HepG2 (cell line): ENCODE data around the gene IL1RAP. TPM values are rescaled to one million over a fixed set of nuclear protein-coding genes. Genes with fewer than 3 reads are reported as not detected.

Source experiments
- ATAC-seq: fragments of 200-7000 bp; cut with Tn5 transposase; 3 replicates; pipeline ENCODE4 v1.9.1; 2020; ENCODE audit warnings: mild to moderate bottlenecking, moderate library complexity
- BruUV-seq: library from RNA; stranded (reverse); fragments of 400-500 nt; replicated peaks from 2 replicates; lab custom pipeline; 2021; lab: Mats Ljungman, UMichigan
- CTCF ChIA-PET: fragments of 300-600 bp; formaldehyde crosslinking; extraction: SDS; loops from one replicate; lab custom pipeline; 2021; ENCODE audit warnings: low total read pairs, inconsistent platforms, low intra/inter-chr PET ratio; lab: Yijun Ruan, JAX
- POLR2A ChIA-PET: fragments of 350-600 bp; sonication (Branson Sonifier 250); formaldehyde crosslinking; loops from one replicate; lab custom pipeline; 2020; ENCODE audit warnings: antibody characterized with exemption, inconsistent platforms; lab: Yijun Ruan, JAX
- DNase-seq: peaks from one replicate; pipeline ENCODE4 v3.0.0-alpha.2; 2015; ENCODE audit warnings: low spot score
- FAIRE-seq: peaks from 3 replicates; lab custom pipeline; 2011; peaks lifted over from hg19 to GRCh38; lab: Jason Lieb, UNC
- H2AFZ ChIP-seq: one replicate; pipeline ENCODE4 v1.6.1; 2011; ENCODE audit warnings: low read length, inconsistent platforms
- H3K27ac ChIP-seq: fragments of 300-600 bp; 3 replicates; pipeline ENCODE4 v1.8.0; 2011; ENCODE audit warnings: mixed run types, mild to moderate bottlenecking, mixed read lengths, low read length, inconsistent platforms; ENCODE audit not compliant: insufficient read depth; ENCODE audit errors: extremely low read length
- H3K27me3 ChIP-seq, 2 experiments: fragments of 200-600 bp in 1 of 2; 2 replicates in 1 of 2; 3 replicates in 1 of 2; pipeline versions ENCODE4 v1.6.0 to v1.8.0; 2011; ENCODE audit warnings: low read length in 2 of 2, mild to moderate bottlenecking in 2 of 2, moderate library complexity in 2 of 2, inconsistent platforms in 1 of 2; ENCODE audit not compliant: insufficient read depth in 2 of 2, control insufficient read depth in 1 of 2
- H3K36me3 ChIP-seq, 2 experiments: fragments of 200-600 bp in 1 of 2; replicated peaks in 1 of 2; 2 replicates in 1 of 2; 3 replicates in 1 of 2; pipeline versions ENCODE4 v1.5.1 to v1.8.0; 2011; ENCODE audit warnings: low read length in 2 of 2, inconsistent platforms in 1 of 2; ENCODE audit not compliant: insufficient read depth in 2 of 2, control insufficient read depth in 1 of 2
- H3K4me1 ChIP-seq: 2 replicates; pipeline ENCODE4 v1.5.1; 2012; ENCODE audit warnings: low read length, inconsistent platforms; ENCODE audit not compliant: insufficient read depth
- H3K4me2 ChIP-seq: 2 replicates; pipeline ENCODE4 v1.6.0; 2011; ENCODE audit warnings: low read depth, low read length, inconsistent platforms
- H3K4me3 ChIP-seq, 3 experiments: fragments of 200-600 bp in 1 of 3; sonication (generic), shearing (Covaris generic) in 1 of 3; replicated peaks in 1 of 3; 2 replicates each; pipeline ENCODE4 v1.5.1; 2011 to 2016; ENCODE audit warnings: low read length in 3 of 3, inconsistent platforms in 2 of 3, low read depth in 2 of 3, mild to moderate bottlenecking in 2 of 3, control low read depth in 1 of 3, mixed read lengths in 1 of 3; ENCODE audit not compliant: insufficient read depth in 1 of 3
- H3K79me2 ChIP-seq: one replicate; pipeline ENCODE4 v1.6.1; 2011; ENCODE audit warnings: low read length, inconsistent platforms; ENCODE audit not compliant: insufficient read depth
- H3K9ac ChIP-seq: 2 replicates; pipeline ENCODE4 v1.6.0; 2011; ENCODE audit warnings: mild to moderate bottlenecking, low read depth, low read length, inconsistent platforms; ENCODE audit not compliant: insufficient read depth
- H3K9me3 ChIP-seq: 2 replicates; pipeline ENCODE4 v1.5.1; 2012; ENCODE audit warnings: mild to moderate bottlenecking, low read length
- H4K20me1 ChIP-seq: 2 replicates; pipeline ENCODE4 v1.6.0; 2011; ENCODE audit warnings: inconsistent platforms, mild to moderate bottlenecking, low read length, moderate library complexity; ENCODE audit not compliant: insufficient read depth
- FLYWCH1 ChIP-seq: sonication (generic); formaldehyde crosslinking; IDR thresholded peaks from 2 replicates; pipeline ENCODE4 v1.8.1; 2023; ENCODE audit warnings: mild to moderate bottlenecking, missing genetic modification reagents
- FUBP1 ChIP-seq: sonication (generic); formaldehyde crosslinking; IDR thresholded peaks from 2 replicates; pipeline ENCODE4 v1.5.1; 2020; ENCODE audit warnings: missing genetic modification reagents, mild to moderate bottlenecking, borderline replicate concordance
- GABPB1 ChIP-seq: IDR thresholded peaks from 2 replicates; pipeline ENCODE4 v1.6.1; 2016; ENCODE audit warnings: mild to moderate bottlenecking, missing genetic modification reagents, moderate library complexity, missing compliant biosample characterization
- NPAS2 ChIP-seq: sonication (generic); formaldehyde crosslinking; IDR thresholded peaks from 2 replicates; pipeline ENCODE4 v1.8.0; 2022; ENCODE audit warnings: mild to moderate bottlenecking, missing genetic modification reagents, borderline replicate concordance
- RERE ChIP-seq: IDR thresholded peaks from 2 replicates; pipeline ENCODE4 v1.6.1; 2016; ENCODE audit warnings: low read depth, missing genetic modification reagents, missing compliant biosample characterization
- SNAI1 ChIP-seq: sonication (generic); formaldehyde crosslinking; IDR thresholded peaks from 2 replicates; pipeline ENCODE4 v1.5.0; 2020; ENCODE audit warnings: mild to moderate bottlenecking, missing genetic modification reagents, borderline replicate concordance
- TCF12 ChIP-seq, 2 experiments: fragments of 450-650 bp in 1 of 2; sonication (generic) in 1 of 2; formaldehyde crosslinking in 1 of 2; IDR thresholded peaks; 2 replicates each; pipeline versions ENCODE4 v1.6.1 to v1.8.0; 2017 to 2022; ENCODE audit warnings: antibody characterized with exemption in 1 of 2, mild to moderate bottlenecking in 1 of 2, missing genetic modification reagents in 1 of 2, moderate library complexity in 1 of 2
- TEAD3 ChIP-seq: optimal IDR thresholded peaks from 2 replicates; pipeline ENCODE3; 2016; ENCODE audit warnings: borderline replicate concordance
- ZBTB14 ChIP-seq: sonication (generic); formaldehyde crosslinking; IDR thresholded peaks from 2 replicates; pipeline ENCODE4 v1.4.0; 2020; ENCODE audit warnings: missing genetic modification reagents
- ZFY ChIP-seq: sonication (generic); formaldehyde crosslinking; IDR thresholded peaks from 2 replicates; pipeline ENCODE4 v1.4.0; 2020; ENCODE audit warnings: missing genetic modification reagents
- ZNF577 ChIP-seq: sonication (generic); formaldehyde crosslinking; IDR thresholded peaks from 2 replicates; pipeline ENCODE4 v1.4.0; 2020; ENCODE audit warnings: mild to moderate bottlenecking, low read depth, missing genetic modification reagents, borderline replicate concordance
- ZNF879 ChIP-seq: sonication (generic); formaldehyde crosslinking; IDR thresholded peaks from 2 replicates; pipeline ENCODE4 v1.8.1; 2023; ENCODE audit warnings: missing genetic modification reagents
- WGBS: methylation state at CpG from one replicate; pipeline ENCODE4 v1.1.6; 2017; ENCODE audit warnings: low lambda C conversion rate; 5-methylcytosine and 5-hydroxymethylcytosine counted together
- in situ Hi-C: cut with HindIII; loops from 2 replicates; pipeline ENCODE4 v1.10.0; 2017; ENCODE audit warnings: low pct_unique_long_range_greater_than_20kb; ENCODE audit not compliant: extremely low pct_ligation_motif_present
- intact Hi-C: fragments of 100-400 bp; cut with micrococcal nuclease; formaldehyde crosslinking; loops from one replicate; pipeline ENCODE4 v1.10.0; 2022; ENCODE audit not compliant: unreplicated experiment
- polyA plus RNA-seq, 8 experiments: library from polyadenylated mRNA; depleted of rRNA in 3 of 8; stranded (reverse) in 7 of 8; unstranded in 1 of 8; fragments of >200 nt; fragmentation: Illumina TruSeq in 4 of 8; extraction: Trizol in 4 of 8; gene quantifications; 2 replicates each; pipeline versions ENCODE4 v1.2.1 to v1.2.3, GENCODE V29; 2011 to 2016; ENCODE audit warnings: low read depth in 4 of 8, missing spikeins in 1 of 8, mixed read lengths in 1 of 8; ENCODE audit not compliant: insufficient read depth in 1 of 8
- total RNA-seq, 5 experiments: library from RNA; depleted of rRNA; stranded (reverse); fragments of >200 nt; fragmentation: Illumina TruSeq; extraction: Trizol; gene quantifications; 2 replicates each; pipeline ENCODE4 v1.2.3, GENCODE V29; 2016; ENCODE audit warnings: low read depth in 1 of 5

Gene IL1RAP
- total and polyA plus RNA-seq, 2 of the 13 experiments (the other 11 are each of a cell fraction or from before 2014, with no cell fraction given), result 18.3 to 54.9 TPM

- in situ Hi-C loops, result no loop called here
- no TSS peak for BruUV-seq
- Histone ChIP-seq H3K9ac (no peak overlapping the region), H2AFZ (no peak overlapping the region), H3K36me3 (peaks cover 2 to 10% of the 10 kb centered on the region in 2 experiments; a peak in 2 of 5 replicates), H3K4me1 (peaks cover 7% of the 10 kb centered on the region; the same call in 1 of the 2 replicates), H4K20me1 (no peaks in the 10 kb centered on the region), H3K4me3 (no peak overlapping the region), H3K9me3 (no peaks in the 10 kb centered on the region), H3K4me2 (no peak overlapping the region), H3K27ac (no peak overlapping the region), H3K27me3 (no peaks in the 10 kb centered on the region), H3K79me2 (no peaks in the 10 kb centered on the region)
- FAIRE-seq (no peak), DNase-seq (peak; percentile 4), ATAC-seq (no peak; the same call in 2 of the 3 replicates)
- CTCF ChIA-PET, result no interaction called here
- 89% methylated on average over 3 of the region's 3 CpGs for WGBS
- intact Hi-C loops, result no loop called here
- POLR2A ChIA-PET, result no interaction called here
- TF ChIP-seq ZBTB14 (no peak), ZNF577 (CRISPR knock-in tag) (no peak), FLYWCH1 (no peak), TEAD3 (CRISPR knock-in tag) (no peak), SNAI1 (no peak), FUBP1 (CRISPR knock-in tag) (no peak), TCF12 (IDR thresholded peaks at IDR 0.05) (no peak), TCF12 (CRISPR knock-in tag; IDR thresholded peaks at IDR 0.05) (no peak), RERE (CRISPR knock-in tag) (no peak), ZNF879 (CRISPR knock-in tag) (no peak), GABPB1 (CRISPR knock-in tag) (no peak), ZFY (CRISPR knock-in tag) (no peak), NPAS2 (CRISPR knock-in tag) (no peak)
Observed at GRCh38 chr3:190641564-190641963, 127.7 kb downstream of the IL1RAP start.
